Measurements from ENCODE around the gene DRC3.

DNA sequence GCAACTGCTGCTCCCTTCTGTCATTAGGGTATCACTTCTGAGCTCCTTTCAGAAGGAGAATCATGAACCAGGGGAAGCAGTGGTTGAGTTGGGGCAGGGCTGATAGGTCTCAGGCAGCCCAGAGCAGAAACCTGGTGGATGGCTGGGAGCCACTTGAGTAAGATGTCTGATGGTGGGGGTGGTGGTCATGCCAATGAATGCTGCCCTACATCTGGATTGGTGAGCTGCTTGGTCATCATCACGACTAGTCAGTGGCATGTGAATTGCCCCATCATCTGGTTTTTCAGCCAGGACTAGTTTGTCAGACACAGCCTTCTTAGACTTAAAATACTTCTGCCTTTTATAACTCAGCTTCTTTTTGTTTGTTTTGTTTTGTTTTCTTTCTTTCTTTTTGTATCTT, 69.1 kb downstream of the DRC3 start:
- TF ChIP-seq CTCF (IDR thresholded peaks at IDR 0.05): no peak
- TF ChIP-seq POLR2AphosphoS5 (IDR thresholded peaks at IDR 0.05): no peak
- TF ChIP-seq POLR2A (IDR thresholded peaks at IDR 0.05; ENCODE audit: low read depth): no peak
- no peak for TF ChIP-seq EP300 (IDR thresholded peaks at IDR 0.05)

All from esophagus muscularis mucosa (tissue), 4 donors.